Neural progenitor cell (in vitro differentiated cells): Measurements from ENCODE around the gene SIVA1.

Source experiments
- EZH2phosphoT487 ChIP-seq: fragments of 200-600 bp; sonication (generic); IDR thresholded peaks from 2 replicates; pipeline ENCODE4 v1.6.1; 2017; ENCODE audit warnings: antibody characterized with exemption
- TF ChIP-seq, protein P1 (sequence below): fragments of 200-600 bp; sonication (generic); IDR thresholded peaks from 2 replicates; pipeline ENCODE4 v1.5.1; 2017; ENCODE audit warnings: antibody characterized with exemption, mild to moderate bottlenecking

DNA sequence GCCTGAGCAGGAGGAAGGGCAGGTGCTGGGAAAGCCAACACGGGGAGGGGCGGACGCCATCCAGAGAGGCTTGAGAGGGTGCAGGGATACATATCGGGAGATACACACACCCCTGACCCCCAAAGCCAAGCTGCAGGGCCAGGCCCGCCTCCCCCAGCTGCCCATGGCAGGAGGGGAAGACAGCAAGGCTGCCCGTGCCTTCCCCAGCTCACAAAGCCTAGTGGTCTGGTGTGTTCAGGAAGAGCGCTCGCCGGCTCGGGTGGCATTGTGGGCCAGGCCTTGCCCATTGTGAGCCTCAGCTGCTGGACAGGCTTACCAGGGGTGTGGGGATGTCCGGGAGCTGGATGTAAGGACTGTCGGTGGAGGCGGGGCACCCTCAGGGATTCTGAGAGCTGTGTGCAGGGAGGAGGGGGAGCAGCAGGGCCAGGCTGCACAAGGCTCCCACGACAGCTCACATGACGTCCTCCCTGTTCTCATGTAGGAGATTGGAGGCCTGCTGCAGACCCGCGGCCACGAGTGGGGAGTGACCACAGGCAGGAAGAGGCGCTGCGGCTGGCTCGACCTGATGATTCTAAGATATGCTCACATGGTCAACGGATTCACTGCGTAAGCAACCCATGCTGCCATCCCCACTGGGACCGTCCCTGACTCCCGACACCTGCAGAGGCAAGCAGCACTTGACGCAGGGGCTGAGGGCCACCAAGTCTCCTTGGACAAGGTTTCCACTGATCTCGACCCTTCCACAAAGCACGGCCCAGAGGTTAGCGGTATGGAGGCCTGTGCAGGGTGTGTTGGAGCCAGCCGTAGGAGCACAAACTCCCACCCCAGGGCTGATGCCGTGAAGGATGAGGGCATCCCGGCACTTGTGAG lies 10.1 kb upstream of the SIVA1 start:
- TF ChIP-seq, protein P1, sequence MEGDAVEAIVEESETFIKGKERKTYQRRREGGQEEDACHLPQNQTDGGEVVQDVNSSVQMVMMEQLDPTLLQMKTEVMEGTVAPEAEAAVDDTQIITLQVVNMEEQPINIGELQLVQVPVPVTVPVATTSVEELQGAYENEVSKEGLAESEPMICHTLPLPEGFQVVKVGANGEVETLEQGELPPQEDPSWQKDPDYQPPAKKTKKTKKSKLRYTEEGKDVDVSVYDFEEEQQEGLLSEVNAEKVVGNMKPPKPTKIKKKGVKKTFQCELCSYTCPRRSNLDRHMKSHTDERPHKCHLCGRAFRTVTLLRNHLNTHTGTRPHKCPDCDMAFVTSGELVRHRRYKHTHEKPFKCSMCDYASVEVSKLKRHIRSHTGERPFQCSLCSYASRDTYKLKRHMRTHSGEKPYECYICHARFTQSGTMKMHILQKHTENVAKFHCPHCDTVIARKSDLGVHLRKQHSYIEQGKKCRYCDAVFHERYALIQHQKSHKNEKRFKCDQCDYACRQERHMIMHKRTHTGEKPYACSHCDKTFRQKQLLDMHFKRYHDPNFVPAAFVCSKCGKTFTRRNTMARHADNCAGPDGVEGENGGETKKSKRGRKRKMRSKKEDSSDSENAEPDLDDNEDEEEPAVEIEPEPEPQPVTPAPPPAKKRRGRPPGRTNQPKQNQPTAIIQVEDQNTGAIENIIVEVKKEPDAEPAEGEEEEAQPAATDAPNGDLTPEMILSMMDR = no peak
- TF ChIP-seq EZH2phosphoT487 = no peak
